Upper lobe of right lung (tissue), 1 donor: Measurements from ENCODE around the gene ZSCAN2. TPM values are rescaled to one million over a fixed set of nuclear protein-coding genes. Genes with fewer than 3 reads are reported as not detected.
A peak's percentile ranks its signal among the peaks of the same experiment; 100 is the strongest.
"Not testable (repeated sequence)": the region's sequence is repeated elsewhere in the genome, so short reads cannot be mapped to it uniquely, and the experiment has no call there.

Source experiments
- ATAC-seq: fragments of 200-7000 bp; cut with Tn5 transposase; one replicate; pipeline ENCODE4 v1.9.1; 2020; ENCODE audit warnings: mild to moderate bottlenecking, moderate library complexity
- DNase-seq: peaks from one replicate; pipeline ENCODE4 v3.0.0-alpha.2; 2020
- H3K27ac ChIP-seq: fragments of 200-600 bp; one replicate; pipeline ENCODE4 v1.8.0; 2022
- H3K27me3 ChIP-seq: fragments of 200-600 bp; one replicate; pipeline ENCODE4 v1.8.0; 2022; ENCODE audit warnings: mild to moderate bottlenecking
- H3K36me3 ChIP-seq: fragments of 200-600 bp; one replicate; pipeline ENCODE4 v1.8.0; 2022
- H3K4me1 ChIP-seq: fragments of 200-600 bp; one replicate; pipeline ENCODE4 v1.8.0; 2022
- H3K4me3 ChIP-seq: fragments of 200-600 bp; one replicate; pipeline ENCODE4 v1.8.0; 2022; ENCODE audit warnings: mild to moderate bottlenecking
- H3K9me3 ChIP-seq: fragments of 200-600 bp; one replicate; pipeline ENCODE4 v1.8.0; 2022
- intact Hi-C: fragments of 100-400 bp; cut with DNase I; formaldehyde crosslinking; loops from one replicate; pipeline ENCODE4 v1.11.0; 2022
- long read RNA-seq: library from polyadenylated mRNA; unstranded; transcript quantifications from one replicate; pipeline ENCODE4 v2.0.0, GENCODE V29; 2021
- total RNA-seq: library from RNA; stranded (reverse); fragmentation: NEBNext Ultra II Directional; extraction: Animal tissue kit (Norgen Biotek cat#: 25700); gene quantifications from one replicate; pipeline ENCODE4 v1.2.1, GENCODE V29; 2021
- TF ChIP-seq, protein P1 (sequence below): fragments of 200-600 bp; IDR thresholded peaks from one replicate; pipeline ENCODE4 v1.8.0; 2022; ENCODE audit warnings: antibody characterized with exemption
- donor health status: DM: no; HTN: yes; CAD: no; lungs with severe emphysema.

ZSCAN2 gene
- 5.8 TPM for total RNA-seq
- long read RNA-seq, partial matches to known transcripts, result 1 of 7 reads
- long read RNA-seq, other reads (novel, unspliced or antisense), result 3 of 7 reads

DNA sequence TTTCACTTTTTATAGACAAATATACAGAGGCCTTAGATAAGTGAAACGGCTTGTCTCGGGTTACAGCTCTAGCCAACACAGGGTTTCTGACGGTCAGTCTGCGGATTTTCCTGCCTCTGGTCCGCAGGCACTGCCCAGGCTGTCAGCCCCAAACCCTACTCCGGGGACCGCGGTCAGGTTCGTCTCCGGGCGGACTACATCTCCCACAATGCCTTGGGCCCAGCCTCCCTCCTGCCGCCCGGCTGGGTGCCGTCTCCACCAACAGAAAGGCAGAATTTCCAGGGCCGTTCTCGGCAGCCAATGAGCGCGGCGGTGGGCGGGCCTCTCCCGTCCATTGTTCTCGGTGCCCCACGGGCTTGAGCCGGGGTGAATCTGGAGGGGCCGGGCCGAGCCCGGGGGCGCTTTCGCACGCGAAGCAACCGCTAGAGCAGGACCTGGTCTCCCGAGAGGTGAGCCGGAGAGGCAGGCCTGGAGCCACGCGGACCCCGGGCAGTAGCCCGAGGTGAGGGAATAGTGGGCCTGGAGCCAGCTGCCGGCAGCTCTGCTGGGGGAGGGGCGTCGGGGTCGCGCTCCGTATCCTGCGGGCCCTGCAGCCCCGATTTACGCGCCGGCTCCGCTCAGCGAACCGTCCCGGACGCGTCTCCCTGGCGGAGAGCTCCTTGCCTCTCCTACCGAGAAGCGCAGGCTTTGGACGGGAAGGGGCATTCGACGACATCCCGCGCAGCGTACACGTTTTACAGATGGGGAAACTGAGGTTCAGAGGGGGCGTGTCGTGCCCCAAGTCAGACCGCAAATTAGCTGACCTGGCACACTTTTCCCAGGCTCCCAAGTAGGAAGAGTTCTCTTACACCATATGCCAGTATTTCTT, at the start of gene ZSCAN2:
Gene ZSCAN2, plus strand, starts transcription at position 323 of the 868 bp plus-strand sequence. CDS start 2,919 bp downstream, outside the sequence.
- ATAC-seq (peak; percentile 97), DNase-seq (peak; percentile 97)
- Histone ChIP-seq H3K27me3 (no peaks in the 10 kb centered on the region), H3K36me3 (no peaks in the 10 kb centered on the region), H3K27ac (peak within 1 kb of the TSS; percentile 72), H3K4me1 (peaks cover 13% of the 10 kb centered on the region), H3K9me3 (no peaks in the 10 kb centered on the region), H3K4me3 (peak within 1 kb of the TSS; percentile 93)
- TF ChIP-seq, protein P1, sequence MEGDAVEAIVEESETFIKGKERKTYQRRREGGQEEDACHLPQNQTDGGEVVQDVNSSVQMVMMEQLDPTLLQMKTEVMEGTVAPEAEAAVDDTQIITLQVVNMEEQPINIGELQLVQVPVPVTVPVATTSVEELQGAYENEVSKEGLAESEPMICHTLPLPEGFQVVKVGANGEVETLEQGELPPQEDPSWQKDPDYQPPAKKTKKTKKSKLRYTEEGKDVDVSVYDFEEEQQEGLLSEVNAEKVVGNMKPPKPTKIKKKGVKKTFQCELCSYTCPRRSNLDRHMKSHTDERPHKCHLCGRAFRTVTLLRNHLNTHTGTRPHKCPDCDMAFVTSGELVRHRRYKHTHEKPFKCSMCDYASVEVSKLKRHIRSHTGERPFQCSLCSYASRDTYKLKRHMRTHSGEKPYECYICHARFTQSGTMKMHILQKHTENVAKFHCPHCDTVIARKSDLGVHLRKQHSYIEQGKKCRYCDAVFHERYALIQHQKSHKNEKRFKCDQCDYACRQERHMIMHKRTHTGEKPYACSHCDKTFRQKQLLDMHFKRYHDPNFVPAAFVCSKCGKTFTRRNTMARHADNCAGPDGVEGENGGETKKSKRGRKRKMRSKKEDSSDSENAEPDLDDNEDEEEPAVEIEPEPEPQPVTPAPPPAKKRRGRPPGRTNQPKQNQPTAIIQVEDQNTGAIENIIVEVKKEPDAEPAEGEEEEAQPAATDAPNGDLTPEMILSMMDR, result no peak
- intact Hi-C loops, result no loop called here

DNA sequence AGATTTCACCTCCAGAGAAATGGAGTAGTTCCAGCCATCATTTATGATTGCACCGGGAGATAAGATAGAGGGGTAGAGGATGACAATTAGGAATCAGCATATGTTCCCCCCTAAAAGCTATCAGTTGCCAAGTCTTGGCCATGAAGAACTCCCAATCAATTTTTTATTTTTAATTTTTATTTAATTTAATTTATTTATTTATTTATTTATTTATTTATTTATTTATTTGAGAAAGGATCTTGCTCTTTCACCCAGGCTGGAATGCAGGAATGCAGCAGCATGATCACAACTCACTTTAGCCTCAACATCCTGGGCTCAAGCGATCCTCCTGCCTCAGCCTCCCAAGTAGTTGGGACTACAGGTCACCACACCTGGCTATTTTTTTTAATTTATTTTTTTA, 49.2 kb upstream of the ZSCAN2 start:
- H3K27ac ChIP-seq, DNase-seq, intact Hi-C loops, H3K27me3 ChIP-seq, H3K9me3 ChIP-seq, H3K4me3 ChIP-seq, H3K36me3 ChIP-seq, H3K4me1 ChIP-seq, ATAC-seq: not testable (repeated sequence)

GRCh38 chr15:84552896-84553295, 47.9 kb upstream of the ZSCAN2 start:
- DNase-seq, result no peak
- no peak overlapping the region for H3K4me3 ChIP-seq

DNA sequence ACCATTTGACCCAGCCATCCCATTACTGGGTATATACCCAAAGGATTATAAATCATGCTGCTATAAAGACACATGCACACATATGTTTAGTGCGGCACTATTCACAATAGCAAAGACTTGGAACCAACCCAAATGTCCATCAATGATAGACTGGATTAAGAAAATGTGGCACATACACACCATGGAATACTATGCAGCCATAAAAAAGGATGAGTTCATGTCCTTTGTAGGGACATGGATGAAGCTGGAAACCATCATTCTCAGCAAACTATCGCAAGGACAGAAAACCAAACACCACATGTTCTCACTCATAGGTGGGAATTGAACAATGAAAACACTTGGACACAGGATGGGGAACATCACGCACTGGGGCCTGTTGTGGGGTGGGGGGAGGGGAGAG, 44.1 kb upstream of the ZSCAN2 start:
- DNase-seq, intact Hi-C loops, H3K36me3 ChIP-seq, H3K4me3 ChIP-seq, H3K27ac ChIP-seq, H3K9me3 ChIP-seq, H3K4me1 ChIP-seq, H3K27me3 ChIP-seq, ATAC-seq: not testable (repeated sequence)

More at GRCh38 chr15:84552896-84553295, 47.9 kb upstream of the ZSCAN2 start:
- no peaks in the 10 kb centered on the region for H3K4me1 ChIP-seq
- no peak overlapping the region for H3K27ac ChIP-seq
- intact Hi-C loops, result no loop called here
- TF ChIP-seq, protein P1, result no peak
- no peaks in the 10 kb centered on the region for H3K9me3 ChIP-seq
- H3K27me3 ChIP-seq, result no peaks in the 10 kb centered on the region
- H3K36me3 ChIP-seq, result peaks cover 6% of the 10 kb centered on the region
- no peak for ATAC-seq

DNA sequence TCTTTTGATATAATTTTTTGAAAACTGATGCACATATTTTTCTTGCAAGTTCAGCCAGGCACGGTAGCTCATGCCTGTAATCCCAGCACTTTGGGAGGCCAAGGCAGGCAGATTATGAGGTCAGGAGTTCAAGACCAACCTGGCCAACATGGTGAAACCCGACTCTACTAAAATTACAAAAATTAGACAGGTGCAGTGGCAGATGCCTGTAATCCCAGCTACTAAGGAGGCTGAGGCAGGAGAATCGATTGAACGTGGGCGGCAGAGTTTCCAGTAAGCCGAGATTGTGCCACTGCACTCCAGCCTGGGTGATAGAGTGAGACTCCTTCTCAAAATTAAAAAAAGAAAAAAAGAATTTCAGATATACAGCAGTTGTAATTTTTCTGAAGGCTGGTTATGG, 32.8 kb upstream of the ZSCAN2 start:
- H3K27ac ChIP-seq, H3K36me3 ChIP-seq, intact Hi-C loops, H3K27me3 ChIP-seq, ATAC-seq, DNase-seq, H3K4me3 ChIP-seq, H3K9me3 ChIP-seq, H3K4me1 ChIP-seq: not testable (repeated sequence)

DNA sequence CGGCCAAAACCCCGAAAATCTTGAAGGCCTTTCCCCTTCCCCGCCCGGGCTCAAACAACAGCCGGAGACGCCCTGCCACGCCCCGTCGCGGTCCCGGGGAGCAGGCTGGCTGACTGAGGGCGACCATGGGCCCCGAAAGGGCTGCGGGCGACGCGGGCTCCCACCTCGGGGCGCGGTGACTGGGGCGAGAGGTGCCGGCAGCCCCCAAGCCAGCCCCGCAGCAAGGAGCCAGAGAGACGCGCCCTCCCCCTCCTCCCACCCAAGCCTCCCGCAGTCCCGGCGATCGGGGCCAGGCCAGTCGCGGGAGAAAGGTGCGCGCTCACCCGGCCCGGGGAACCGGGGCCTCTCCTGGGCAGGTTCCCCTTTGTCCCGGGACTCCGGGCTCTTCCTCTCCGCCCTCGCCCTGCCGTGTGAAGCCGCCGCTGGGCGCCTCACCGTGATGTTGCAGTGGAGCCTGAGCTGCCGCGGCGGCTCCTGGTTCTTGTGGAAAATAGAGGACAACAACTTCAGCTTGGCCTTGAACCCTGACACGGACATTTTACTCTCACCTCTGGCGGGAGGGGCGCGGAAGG, 30.6 kb upstream of the ZSCAN2 start:
- no peaks in the 10 kb centered on the region for H3K36me3 ChIP-seq
- intact Hi-C loops, result no loop called here
- peak; percentile 82 for ATAC-seq

More for the DNA sequence above, 30.6 kb upstream of the ZSCAN2 start:
- TF ChIP-seq, protein P1, result no peak
- Histone ChIP-seq H3K9me3 (no peaks in the 10 kb centered on the region), H3K27me3 (no peaks in the 10 kb centered on the region), H3K27ac (peak overlapping the region; percentile 97), H3K4me1 (peaks cover 5% of the 10 kb centered on the region), H3K4me3 (peak overlapping the region; percentile 79)
- peak; percentile 83 for DNase-seq
